ENCODE data around the gene KLF16. TPM values are rescaled to one million over a fixed set of nuclear protein-coding genes. Genes with fewer than 3 reads are reported as not detected.

KLF16 gene
- total and polyA plus RNA-seq, 2 experiments from 2014 or later = 8.9 to 20.2 TPM

GRCh38 chr19:1880611-1881392 is 17.4 kb upstream of the KLF16 start:
- H3K9me2 ChIP-seq (ENCODE audit: insufficient read depth) = no peaks in the 10 kb centered on the region
- no peak overlapping the region for H3K27ac ChIP-seq (ENCODE audit: low read depth)
- H4K20me1 ChIP-seq (replicated peaks; ENCODE audit: insufficient read depth) = peaks cover 16% of the 10 kb centered on the region
- TF ChIP-seq ETS1 (IDR thresholded peaks at IDR 0.05) (no peak), NANOG (IDR thresholded peaks at IDR 0.05; ENCODE audit: borderline replicate concordance) (no peak), ZNF114 (CRISPR knock-in tag; IDR thresholded peaks at IDR 0.05) (no peak), ZNF331 (CRISPR knock-in tag; IDR thresholded peaks at IDR 0.05; ENCODE audit: low read depth) (no peak), REST (IDR thresholded peaks at IDR 0.05; ENCODE audit: unreplicated experiment) (no peak), EZH2 (IDR thresholded peaks at IDR 0.05; ENCODE audit: low read depth, unreplicated experiment) (no peak), CREB1 (CRISPR knock-in tag; IDR thresholded peaks at IDR 0.05; ENCODE audit: low read depth) (no peak), EZH2phosphoT487 (IDR thresholded peaks at IDR 0.05; ENCODE audit: unreplicated experiment) (no peak), CTCF (conservative IDR thresholded peaks at IDR 0.05; ENCODE audit: low read depth in 2 of 2) (no peak), ZNF462 (CRISPR knock-in tag; IDR thresholded peaks at IDR 0.05) (no peak), JUNB (IDR thresholded peaks at IDR 0.05; ENCODE audit: unreplicated experiment) (no peak), POLR2AphosphoS5 (IDR thresholded peaks at IDR 0.05; ENCODE audit: low read depth) (no peak), STAT1 (IDR thresholded peaks at IDR 0.05; ENCODE audit: unreplicated experiment) (no peak)
- H3F3A ChIP-seq (replicated peaks; ENCODE audit: low read depth) = peaks cover 2% of the 10 kb centered on the region
- Mint-ChIP-seq H3K4me1 (peaks cover 27% of the 10 kb centered on the region), H3K9me3 (no peaks in the 10 kb centered on the region; the same call in 2 of the 3 replicates), H3K27ac (no peak overlapping the region), H3K27me3 (ENCODE audit: insufficient read depth, low read depth, poor library complexity) (peaks cover 15% of the 10 kb centered on the region), H3K36me3 (ENCODE audit: low read depth) (no peaks in the 10 kb centered on the region; the same call in 2 of the 3 replicates), H3K4me3 (no peak overlapping the region)
- no peaks in the 10 kb centered on the region for H3K27me3 ChIP-seq (ENCODE audit: insufficient read depth)
- no peak overlapping the region for H2AFZ ChIP-seq
- DNase-seq (ENCODE audit: low spot score) (no peak), ATAC-seq (no peak)
- H3K36me3 ChIP-seq (ENCODE audit: insufficient read depth) = no peaks in the 10 kb centered on the region
- H3K4me1 ChIP-seq (ENCODE audit: insufficient read depth) = peaks cover 16% of the 10 kb centered on the region; the same call in 1 of the 2 replicates
- peaks cover 28% of the 10 kb centered on the region for H3K79me2 ChIP-seq (replicated peaks; ENCODE audit: insufficient read depth)
- H3K4me3 ChIP-seq = no peak overlapping the region
- H3K4me2 ChIP-seq = no peak overlapping the region

Data from GM23338 (cell line).